Measurements from ENCODE around the gene MGAT5.
A peak's percentile ranks its signal among the peaks of the same experiment; 100 is the strongest.

MGAT5 gene

GRCh38 chr2:134269230-134269629 is 15.4 kb downstream of the MGAT5 start:
- in situ Hi-C loops (cut with MboI; ENCODE audit: low sequenced_read_pairs) = no loop called here
- H3K36me3 ChIP-seq (replicated peaks) = no peaks in the 10 kb centered on the region

DNA sequence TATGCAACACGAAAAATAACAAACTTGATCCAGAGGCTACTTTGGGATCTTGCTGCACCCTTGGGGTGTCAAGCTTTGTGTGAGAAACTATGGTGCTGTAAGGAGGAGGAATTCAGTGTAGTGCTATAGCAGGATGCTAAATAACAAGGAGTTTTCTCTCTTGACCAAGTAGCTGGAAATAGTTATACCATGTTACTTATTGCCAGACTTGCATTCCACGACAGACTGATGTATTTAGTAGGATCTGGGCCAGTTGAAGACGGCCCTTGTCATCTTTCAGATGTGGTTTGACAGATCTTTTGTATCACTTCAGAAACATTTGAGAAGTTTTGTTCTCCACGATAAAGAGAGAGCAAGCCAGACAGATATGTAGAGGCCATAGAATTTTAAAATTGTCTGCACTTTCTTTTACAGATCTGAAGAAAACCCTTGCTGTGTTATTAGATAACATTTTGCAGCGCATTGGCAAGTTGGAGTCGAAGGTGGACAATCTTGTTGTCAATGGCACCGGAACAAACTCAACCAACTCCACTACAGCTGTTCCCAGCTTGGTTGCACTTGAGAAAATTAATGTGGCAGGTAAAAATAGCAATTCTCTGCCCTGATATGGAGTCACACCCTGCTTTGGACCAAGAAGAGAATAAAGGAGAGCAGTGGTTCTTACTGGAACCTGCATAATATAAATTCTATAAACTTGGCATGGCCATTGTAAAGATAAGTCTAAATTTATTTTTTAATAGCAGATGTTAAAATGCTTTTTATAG is 16.3 kb downstream of the MGAT5 start:
- no peaks in the 10 kb centered on the region for H3K9me3 ChIP-seq
- H3K4me3 ChIP-seq = no peak overlapping the region
- peaks cover 6% of the 10 kb centered on the region for H3K4me1 ChIP-seq
- H3K36me3 ChIP-seq (replicated peaks) = no peaks in the 10 kb centered on the region
- no peaks in the 10 kb centered on the region for H3K27me3 ChIP-seq (ENCODE audit: low read depth)
- DNase-seq (ENCODE audit: low spot score in 2 of 2) = no peak
- in situ Hi-C loops (cut with MboI; ENCODE audit: low sequenced_read_pairs) = no loop called here

More at GRCh38 chr2:134269230-134269629, 15.4 kb downstream of the MGAT5 start:
- no peak overlapping the region for H3K4me3 ChIP-seq
- no peaks in the 10 kb centered on the region for H3K27me3 ChIP-seq (ENCODE audit: low read depth)
- no peaks in the 10 kb centered on the region for H3K9me3 ChIP-seq
- DNase-seq (ENCODE audit: low spot score in 2 of 2) = no peak
- no peaks in the 10 kb centered on the region; the same call in 1 of the 2 replicates for H3K4me1 ChIP-seq

DNA sequence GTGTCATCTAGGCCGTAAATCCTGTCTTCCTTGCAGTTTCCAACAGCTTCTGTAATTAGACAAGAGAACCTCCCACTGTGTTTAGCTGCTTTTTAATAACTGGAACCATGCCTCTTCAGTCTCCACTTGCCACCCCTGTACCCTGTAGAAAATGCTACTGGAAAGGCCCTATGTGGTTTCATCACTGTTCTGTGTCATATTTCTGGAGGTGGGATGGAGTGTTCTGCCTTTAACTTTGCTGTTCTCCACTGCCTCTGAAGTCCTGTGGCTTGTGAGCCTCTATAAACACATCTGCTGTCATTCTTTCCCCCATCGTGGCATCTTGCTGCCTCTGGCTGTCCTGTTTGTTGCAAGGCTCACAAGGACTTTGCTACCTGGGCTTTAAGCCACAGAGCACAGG is 17.9 kb downstream of the MGAT5 start:
- Histone ChIP-seq H3K4me3 (no peak overlapping the region), H3K36me3 (replicated peaks) (no peaks in the 10 kb centered on the region), H3K9me3 (no peaks in the 10 kb centered on the region), H3K4me1 (peaks cover 14% of the 10 kb centered on the region), H3K27me3 (ENCODE audit: low read depth) (no peaks in the 10 kb centered on the region)
- DNase-seq (ENCODE audit: low spot score in 2 of 2) = no peak
- in situ Hi-C loops (cut with MboI; ENCODE audit: low sequenced_read_pairs) = no loop called here

DNA sequence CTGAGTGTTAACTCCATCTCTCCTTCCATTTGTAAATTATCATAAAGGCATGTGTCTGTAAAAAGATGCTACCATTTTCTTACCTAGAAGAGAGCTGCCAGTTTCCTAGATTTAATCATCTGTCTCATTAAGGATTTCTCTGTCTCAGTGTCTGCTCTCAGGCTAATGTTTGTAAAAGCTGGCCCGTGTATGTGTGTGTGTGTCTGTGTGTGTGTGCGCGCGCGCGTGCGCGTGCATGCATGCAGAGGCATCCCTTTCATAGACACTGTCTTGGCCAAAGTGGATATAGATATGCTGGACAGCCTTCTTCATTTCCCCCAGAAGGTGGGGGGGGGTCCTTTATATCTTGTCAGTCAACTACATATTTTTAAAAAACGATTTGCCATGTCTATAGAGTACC is 18.9 kb downstream of the MGAT5 start:
- peaks cover 19% of the 10 kb centered on the region for H3K4me1 ChIP-seq
- no peaks in the 10 kb centered on the region for H3K9me3 ChIP-seq
- no peak overlapping the region for H3K4me3 ChIP-seq
- no peaks in the 10 kb centered on the region for H3K36me3 ChIP-seq (replicated peaks)
- no peak for DNase-seq (ENCODE audit: low spot score in 2 of 2)
- H3K27me3 ChIP-seq (ENCODE audit: low read depth) = no peaks in the 10 kb centered on the region
- in situ Hi-C loops (cut with MboI; ENCODE audit: low sequenced_read_pairs) = no loop called here

- Histone ChIP-seq H3K36me3 (replicated peaks) (no peaks in the 10 kb centered on the region), H3K4me1 (peaks cover 19% of the 10 kb centered on the region)
- in situ Hi-C loops (cut with MboI; ENCODE audit: low sequenced_read_pairs) = no loop called here
These were observed 19.5 kb downstream of the MGAT5 start for GRCh38 chr2:134273256-134273983.

DNA sequence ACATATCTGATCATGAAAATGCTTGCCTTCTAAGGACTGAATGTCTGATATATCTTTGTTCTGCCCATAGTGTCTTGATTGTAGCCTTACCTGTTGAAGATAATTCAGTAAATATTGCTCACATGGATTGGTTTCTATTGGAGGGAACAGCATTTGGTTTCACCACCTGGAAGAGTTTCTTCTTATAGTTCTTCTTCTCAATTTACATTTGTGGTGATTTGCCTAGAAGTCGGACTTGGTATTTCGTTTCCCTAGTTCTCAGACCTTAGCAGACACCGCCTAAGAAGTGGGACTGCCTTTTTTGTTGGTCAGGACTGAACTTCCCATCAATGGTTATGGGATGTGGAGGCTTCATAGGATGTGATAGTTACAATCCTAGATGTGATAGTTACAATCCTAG is 20.2 kb downstream of the MGAT5 start:
- Histone ChIP-seq H3K4me1 (peaks cover 19% of the 10 kb centered on the region), H3K36me3 (replicated peaks) (no peaks in the 10 kb centered on the region), H3K27me3 (ENCODE audit: low read depth) (no peaks in the 10 kb centered on the region), H3K9me3 (no peaks in the 10 kb centered on the region), H3K4me3 (no peak overlapping the region)
- DNase-seq (ENCODE audit: low spot score in 2 of 2) = no peak
- in situ Hi-C loops (cut with MboI; ENCODE audit: low sequenced_read_pairs) = no loop called here

More at GRCh38 chr2:134273256-134273983, 19.5 kb downstream of the MGAT5 start:
- no peak for DNase-seq (ENCODE audit: low spot score in 2 of 2)
- H3K4me3 ChIP-seq = no peak overlapping the region
- H3K9me3 ChIP-seq = no peaks in the 10 kb centered on the region
- no peaks in the 10 kb centered on the region for H3K27me3 ChIP-seq (ENCODE audit: low read depth)

DNA sequence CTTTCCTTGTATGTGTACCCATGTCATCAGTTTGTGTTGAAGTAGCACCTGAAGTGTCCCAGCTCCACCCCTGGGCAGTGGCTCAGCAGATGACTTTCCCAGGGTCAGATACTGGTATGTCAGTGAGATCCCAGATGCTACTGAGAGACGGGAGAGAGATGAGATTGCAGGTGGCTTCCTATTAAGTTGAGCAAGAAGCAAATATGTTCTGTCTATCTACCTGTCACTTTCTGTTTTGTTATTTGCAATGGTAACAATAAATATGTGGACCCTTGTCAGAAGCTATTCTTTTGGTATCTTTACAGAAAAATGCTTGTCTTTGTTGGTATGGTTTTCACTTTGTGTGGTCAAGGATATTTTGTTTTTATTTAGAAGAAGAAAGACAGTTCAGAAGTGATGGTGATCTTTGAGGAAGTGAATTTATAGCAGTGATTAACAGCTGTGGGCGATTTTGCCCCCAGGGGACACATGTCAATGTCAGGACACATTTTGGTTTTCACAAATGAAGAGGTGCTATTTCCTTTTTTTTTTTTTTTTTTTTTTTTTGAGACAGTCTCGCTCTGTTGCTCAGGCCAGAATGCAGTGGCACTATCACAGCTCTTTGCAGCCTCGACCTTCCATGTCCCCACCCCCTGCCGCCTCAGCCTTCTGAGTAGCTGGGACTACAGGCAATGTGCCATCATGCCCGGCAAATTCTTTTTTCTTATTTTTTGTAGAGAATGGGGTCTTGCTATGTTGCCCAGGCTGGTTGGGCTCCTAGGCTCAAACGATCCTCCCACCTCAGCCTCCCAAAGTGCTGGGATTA is 21.4 kb downstream of the MGAT5 start:
- H3K4me1 ChIP-seq = peaks cover 19% of the 10 kb centered on the region
- H3K9me3 ChIP-seq = no peaks in the 10 kb centered on the region
- no peaks in the 10 kb centered on the region for H3K36me3 ChIP-seq (replicated peaks)
- H3K27me3 ChIP-seq (ENCODE audit: low read depth) = no peaks in the 10 kb centered on the region
- in situ Hi-C loops (cut with MboI; ENCODE audit: low sequenced_read_pairs) = no loop called here
- peak in 1 of 2 experiments; percentile 29 for DNase-seq (ENCODE audit: low spot score in 2 of 2)
- no peak overlapping the region for H3K4me3 ChIP-seq

- in situ Hi-C loops (cut with MboI; ENCODE audit: low sequenced_read_pairs) = no loop called here
- H3K9me3 ChIP-seq = no peaks in the 10 kb centered on the region
- H3K4me3 ChIP-seq = no peak overlapping the region
- no peaks in the 10 kb centered on the region for H3K36me3 ChIP-seq (replicated peaks)
- H3K4me1 ChIP-seq = peaks cover 19% of the 10 kb centered on the region
- DNase-seq (ENCODE audit: low spot score in 2 of 2) = peak; percentile 60 to 96
- no peaks in the 10 kb centered on the region for H3K27me3 ChIP-seq (ENCODE audit: low read depth)
These were observed 22.7 kb downstream of the MGAT5 start for GRCh38 chr2:134276381-134277172.

GRCh38 chr2:134277223-134277622 is 23.4 kb downstream of the MGAT5 start:
- peaks cover 19% of the 10 kb centered on the region for H3K4me1 ChIP-seq
- H3K27me3 ChIP-seq (ENCODE audit: low read depth) = no peaks in the 10 kb centered on the region
- no peaks in the 10 kb centered on the region for H3K36me3 ChIP-seq (replicated peaks)
- no peak for DNase-seq (ENCODE audit: low spot score in 2 of 2)
- H3K4me3 ChIP-seq = no peak overlapping the region
- in situ Hi-C loops (cut with MboI; ENCODE audit: low sequenced_read_pairs) = no loop called here
- H3K9me3 ChIP-seq = no peaks in the 10 kb centered on the region

DNA sequence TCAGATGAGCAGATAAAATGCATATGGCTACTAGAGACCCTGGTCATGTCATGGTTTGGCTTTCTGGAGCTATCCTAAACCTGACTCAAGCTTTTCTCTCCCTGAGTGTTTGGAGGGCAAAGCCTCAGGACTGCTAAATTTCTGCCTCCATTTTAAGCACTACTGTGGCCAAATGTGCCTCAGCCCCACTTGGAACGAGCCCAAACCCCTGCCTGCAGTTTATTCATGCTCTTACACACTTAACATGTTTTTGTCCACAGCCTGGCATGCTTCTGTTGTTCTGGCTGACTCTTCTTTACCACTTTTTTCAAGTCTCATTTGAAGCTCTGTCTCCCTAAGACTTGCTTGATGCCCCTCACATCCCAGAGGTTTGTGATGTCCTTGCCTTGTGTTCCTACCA is 24.7 kb downstream of the MGAT5 start:
- no peak overlapping the region for H3K4me3 ChIP-seq
- no peaks in the 10 kb centered on the region for H3K9me3 ChIP-seq
- in situ Hi-C loops (cut with MboI; ENCODE audit: low sequenced_read_pairs) = no loop called here
- no peaks in the 10 kb centered on the region for H3K36me3 ChIP-seq (replicated peaks)
- peaks cover 19% of the 10 kb centered on the region for H3K4me1 ChIP-seq
- no peak for DNase-seq (ENCODE audit: low spot score in 2 of 2)
- H3K27me3 ChIP-seq (ENCODE audit: low read depth) = no peaks in the 10 kb centered on the region

GRCh38 chr2:134279417-134279816 is 25.5 kb downstream of the MGAT5 start:
- H3K4me3 ChIP-seq = no peak overlapping the region
- H3K4me1 ChIP-seq = peaks cover 19% of the 10 kb centered on the region
- H3K36me3 ChIP-seq (replicated peaks) = no peaks in the 10 kb centered on the region
- no peak for DNase-seq (ENCODE audit: low spot score in 2 of 2)
- H3K9me3 ChIP-seq = no peaks in the 10 kb centered on the region
- H3K27me3 ChIP-seq (ENCODE audit: low read depth) = no peaks in the 10 kb centered on the region
- in situ Hi-C loops (cut with MboI; ENCODE audit: low sequenced_read_pairs) = no loop called here

- H3K4me1 ChIP-seq = peaks cover 12% of the 10 kb centered on the region
- H3K4me3 ChIP-seq = no peak overlapping the region
- H3K27me3 ChIP-seq (ENCODE audit: low read depth) = no peaks in the 10 kb centered on the region
- no peaks in the 10 kb centered on the region for H3K9me3 ChIP-seq
- no peak for DNase-seq (ENCODE audit: low spot score in 2 of 2)
- in situ Hi-C loops (cut with MboI; ENCODE audit: low sequenced_read_pairs) = no loop called here
- no peaks in the 10 kb centered on the region for H3K36me3 ChIP-seq (replicated peaks)
These were observed 26.4 kb downstream of the MGAT5 start for GRCh38 chr2:134280231-134280630.

- Histone ChIP-seq H3K9me3 (no peaks in the 10 kb centered on the region), H3K27me3 (ENCODE audit: low read depth) (no peaks in the 10 kb centered on the region), H3K4me1 (peaks cover 9% of the 10 kb centered on the region), H3K4me3 (no peak overlapping the region), H3K36me3 (replicated peaks) (no peaks in the 10 kb centered on the region)
- DNase-seq (ENCODE audit: low spot score in 2 of 2) = no peak
- in situ Hi-C loops (cut with MboI; ENCODE audit: low sequenced_read_pairs) = no loop called here
These were observed 26.9 kb downstream of the MGAT5 start for GRCh38 chr2:134280726-134281125.

Data from HAP-1 (cell line).